Right ventricle myocardium inferior (tissue), 1 donor: ENCODE measurements around the gene ZNF708. TPM values are rescaled to one million over a fixed set of nuclear protein-coding genes. Genes with fewer than 3 reads are reported as not detected.
"Not testable (repeated sequence)": the region's sequence is repeated elsewhere in the genome, so short reads cannot be mapped to it uniquely, and the experiment has no call there.

Experiments
- ATAC-seq: fragments of 200-7000 bp; cut with Tn5 transposase; one replicate; pipeline ENCODE4 v1.9.1; 2020; ENCODE audit warnings: mild to moderate bottlenecking, moderate library complexity
- DNase-seq: peaks from one replicate; pipeline ENCODE4 v3.0.0; 2021; ENCODE audit errors: missing footprints
- intact Hi-C: fragments of 100-400 bp; cut with DNase I; formaldehyde crosslinking; loops from one replicate; pipeline ENCODE4 v1.11.0; 2022
- total RNA-seq: library from RNA; stranded (reverse); fragmentation: NEBNext Ultra II Directional; extraction: Animal tissue kit (Norgen Biotek cat#: 25700); gene quantifications from one replicate; pipeline ENCODE4 v1.2.1, GENCODE V29; 2021
- donor health status: DM: no; HTN: yes; CAD: no; lungs with severe emphysema.

ZNF708 gene
- total RNA-seq, 1 donor from 2014 or later: 4.3 TPM

GRCh38 chr19:21264891-21265290 is 64.3 kb downstream of the ZNF708 start:
- DNase-seq (no peak), ATAC-seq (no peak)
- intact Hi-C loops: no loop called here

GRCh38 chr19:21264416-21264815 is 64.8 kb downstream of the ZNF708 start:
- DNase-seq: no peak
- intact Hi-C loops: no loop called here
- ATAC-seq: no peak

DNA sequence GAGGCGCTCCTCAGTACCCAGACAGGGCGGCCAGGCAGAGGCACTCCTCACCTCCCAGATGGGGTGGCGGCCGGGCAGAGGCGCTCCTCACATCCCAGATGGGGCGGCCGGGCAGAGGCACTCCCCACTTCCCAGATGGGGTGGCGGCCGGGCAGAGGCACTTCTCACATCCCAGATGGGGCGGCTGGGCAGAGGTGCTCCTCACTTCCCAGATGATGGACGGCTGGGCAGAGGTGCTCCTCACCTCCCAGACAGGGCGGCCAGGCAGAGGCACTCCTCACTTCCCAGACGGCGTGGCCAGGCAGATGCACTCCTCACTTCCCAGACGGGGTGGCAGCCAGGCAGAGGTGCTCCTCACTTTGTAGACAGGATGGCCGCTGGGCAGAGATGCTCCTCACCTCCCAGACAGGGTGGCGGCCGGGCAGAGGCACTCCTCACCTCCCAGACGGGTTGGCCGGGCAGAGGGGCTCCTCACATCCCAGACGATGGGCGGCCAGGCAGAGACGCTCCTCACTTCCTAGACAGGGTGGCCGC is 68.3 kb downstream of the ZNF708 start:
- ATAC-seq, DNase-seq, intact Hi-C loops: not testable (repeated sequence)

DNA sequence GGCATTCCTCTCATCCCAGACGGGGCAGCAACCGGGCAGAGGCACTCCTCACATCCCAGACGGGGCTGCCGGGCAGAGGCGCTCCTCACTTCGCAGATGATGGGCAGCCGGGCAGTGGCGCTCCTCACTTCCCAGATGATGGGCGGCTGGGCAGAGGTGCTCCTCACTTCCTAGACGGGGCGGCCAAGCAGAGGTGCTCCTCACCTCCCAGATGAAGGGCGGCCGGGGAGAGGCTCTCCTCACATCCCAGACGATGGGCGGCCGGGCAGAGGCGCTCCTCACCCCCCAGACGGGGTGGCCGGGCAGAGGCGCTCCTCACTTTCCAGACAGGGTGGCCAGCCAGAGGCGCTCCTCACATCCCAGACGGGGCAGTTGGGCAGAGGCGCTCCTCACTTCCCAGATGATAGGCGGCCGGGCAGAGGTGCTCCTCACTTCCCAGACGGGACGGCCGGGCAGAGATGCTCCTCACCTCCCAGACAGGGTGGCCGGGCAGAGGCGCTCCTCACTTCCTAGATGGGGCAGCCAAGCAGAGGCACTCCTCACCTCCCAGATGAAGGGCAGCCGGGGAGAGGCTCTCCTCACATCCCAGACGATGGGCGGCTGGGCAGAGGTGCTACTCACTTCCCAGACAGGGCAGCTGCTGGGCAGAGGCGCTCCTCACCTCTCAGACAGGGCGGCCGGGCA is 68.9 kb downstream of the ZNF708 start:
- intact Hi-C loops: no loop called here
- no peak for ATAC-seq
- no peak for DNase-seq

- intact Hi-C loops: not testable (repeated sequence)
These were observed 69.6 kb downstream of the ZNF708 start for GRCh38 chr19:21259421-21260124.

GRCh38 chr19:21256722-21257121 is 72.5 kb downstream of the ZNF708 start:
- DNase-seq: no peak
- intact Hi-C loops: no loop called here
- ATAC-seq: no peak

More at GRCh38 chr19:21259421-21260124, 69.6 kb downstream of the ZNF708 start:
- not testable (repeated sequence) for DNase-seq, ATAC-seq

Other genes starting within 250 kb of the ZNF708 start
- 2.7 TPM for gene ZNF714, start 247.2 kb downstream of the ZNF708 start, total RNA-seq
- gene ZNF431, start 187.4 kb downstream of the ZNF708 start, total RNA-seq: 13.1 TPM
- gene ZNF738, start 29.6 kb upstream of the ZNF708 start, total RNA-seq: 1.8 TPM
- 11.1 TPM for gene ZNF493, start 67.7 kb upstream of the ZNF708 start, total RNA-seq
- gene ZNF429, start 176.2 kb upstream of the ZNF708 start, total RNA-seq: 10.8 TPM